AG04450 (cell line): Measurements from ENCODE around the gene JMJD1C. TPM values are rescaled to one million over a fixed set of nuclear protein-coding genes. Genes with fewer than 3 reads are reported as not detected.

Source experiments
- CTCF ChIA-PET: fragments of 300-600, 350-600 bp; formaldehyde crosslinking; extraction: SDS; loops from one replicate; lab custom pipeline; 2022; ENCODE audit warnings: antibody characterized with exemption, inconsistent platforms; lab: Charles Lee
- POLR2A ChIA-PET: fragments of 350-600 bp; formaldehyde crosslinking; extraction: SDS; loops from one replicate; lab custom pipeline; 2021; ENCODE audit warnings: antibody characterized with exemption, inconsistent platforms; lab: Yijun Ruan, JAX
- DNase-seq: peaks from one replicate; pipeline ENCODE4 v3.0.0-alpha.2; 2011; ENCODE audit warnings: low read depth, low spot score
- H3K27ac ChIP-seq: one replicate; pipeline ENCODE4 v1.5.1; 2012; ENCODE audit warnings: low read depth, low read length, control low read depth
- H3K27me3 ChIP-seq: one replicate; pipeline ENCODE4 v1.6.0; 2012; ENCODE audit warnings: low read length; ENCODE audit not compliant: control insufficient read depth, insufficient read depth
- H3K4me3 ChIP-seq: 2 replicates; pipeline ENCODE4 v1.5.1; 2011; ENCODE audit warnings: mild to moderate bottlenecking, low read depth, low read length, control low read depth
- H3K9me3 ChIP-seq: 2 replicates; pipeline ENCODE4 v1.5.1; 2012; ENCODE audit warnings: low read length; ENCODE audit not compliant: control insufficient read depth, insufficient read depth
- polyA plus RNA-seq: library from polyadenylated mRNA; depleted of rRNA; stranded (reverse); fragments of >200 nt; gene quantifications from 2 replicates; pipeline ENCODE4 v1.2.3, GENCODE V29; 2011
- TF ChIP-seq, protein P1 (sequence below): IDR thresholded peaks from 2 replicates; pipeline ENCODE4 v1.5.1; 2011; ENCODE audit warnings: low read depth, low read length, control low read depth, inconsistent platforms

The JMJD1C gene
- polyA plus RNA-seq, 1 experiment, result 45.0 TPM

DNA sequence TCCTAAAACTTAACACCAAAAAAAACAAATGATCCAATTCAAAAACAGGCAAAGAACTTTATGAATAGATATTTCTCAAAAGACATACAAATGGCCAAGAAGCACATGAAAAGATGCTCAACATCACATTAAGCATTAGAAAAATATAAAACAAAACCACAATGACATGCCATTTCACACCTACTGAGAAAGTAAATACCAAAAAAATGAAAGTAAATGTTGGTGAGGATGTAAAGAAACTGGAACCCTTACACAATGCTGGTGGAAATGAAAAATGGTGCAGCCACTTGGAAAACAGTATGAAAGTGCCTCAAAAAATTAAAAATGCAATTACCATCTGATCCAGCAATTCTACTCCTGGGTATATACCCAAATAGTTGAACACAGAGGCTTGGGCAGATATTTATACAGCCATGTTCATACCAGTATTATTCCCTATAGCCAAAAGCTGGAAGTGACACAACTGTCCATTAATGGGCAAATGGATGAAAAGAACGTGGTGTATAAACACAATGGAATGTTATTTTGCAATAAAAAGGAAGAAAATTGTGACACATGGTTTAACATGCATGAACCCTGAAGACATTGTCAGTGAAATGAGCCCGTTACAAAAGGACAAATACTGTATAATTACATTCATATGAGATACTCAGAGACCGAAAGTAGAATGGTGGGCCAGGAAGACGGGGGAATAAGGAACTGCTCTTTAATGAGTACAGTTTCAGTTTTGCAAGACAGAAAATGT, 89.0 kb downstream of the JMJD1C start:
- no peak for DNase-seq
- ChIA-PET POLR2A (interaction anchor here (0.6 kb wide), 1 partner anchor 106 kb away, joined by 3 read pairs; no protein-coding TSS in a partner anchor), CTCF (no interaction called here)
- H3K4me3 ChIP-seq, result no peak overlapping the region
- no peaks in the 10 kb centered on the region for H3K9me3 ChIP-seq
- H3K27ac ChIP-seq, result no peak overlapping the region
- no peaks in the 10 kb centered on the region for H3K27me3 ChIP-seq
- TF ChIP-seq, protein P1, sequence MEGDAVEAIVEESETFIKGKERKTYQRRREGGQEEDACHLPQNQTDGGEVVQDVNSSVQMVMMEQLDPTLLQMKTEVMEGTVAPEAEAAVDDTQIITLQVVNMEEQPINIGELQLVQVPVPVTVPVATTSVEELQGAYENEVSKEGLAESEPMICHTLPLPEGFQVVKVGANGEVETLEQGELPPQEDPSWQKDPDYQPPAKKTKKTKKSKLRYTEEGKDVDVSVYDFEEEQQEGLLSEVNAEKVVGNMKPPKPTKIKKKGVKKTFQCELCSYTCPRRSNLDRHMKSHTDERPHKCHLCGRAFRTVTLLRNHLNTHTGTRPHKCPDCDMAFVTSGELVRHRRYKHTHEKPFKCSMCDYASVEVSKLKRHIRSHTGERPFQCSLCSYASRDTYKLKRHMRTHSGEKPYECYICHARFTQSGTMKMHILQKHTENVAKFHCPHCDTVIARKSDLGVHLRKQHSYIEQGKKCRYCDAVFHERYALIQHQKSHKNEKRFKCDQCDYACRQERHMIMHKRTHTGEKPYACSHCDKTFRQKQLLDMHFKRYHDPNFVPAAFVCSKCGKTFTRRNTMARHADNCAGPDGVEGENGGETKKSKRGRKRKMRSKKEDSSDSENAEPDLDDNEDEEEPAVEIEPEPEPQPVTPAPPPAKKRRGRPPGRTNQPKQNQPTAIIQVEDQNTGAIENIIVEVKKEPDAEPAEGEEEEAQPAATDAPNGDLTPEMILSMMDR, result no peak

- POLR2A ChIA-PET, result interaction anchor here (0.6 kb wide), 1 partner anchor 105 kb away, joined by 3 read pairs; no protein-coding TSS in a partner anchor
- no peak overlapping the region for H3K4me3 ChIP-seq
- H3K27ac ChIP-seq, result no peak overlapping the region
- H3K9me3 ChIP-seq, result no peaks in the 10 kb centered on the region
- TF ChIP-seq, protein P1, result no peak
- DNase-seq, result no peak
- CTCF ChIA-PET, result interaction anchor here (0.7 to 1.1 kb wide), 2 partner anchors 83 to 253 kb away, joined by 3 read pairs; no protein-coding TSS in a partner anchor
- H3K27me3 ChIP-seq, result no peaks in the 10 kb centered on the region
Measured at GRCh38 chr10:63375859-63376258, 89.9 kb downstream of the JMJD1C start.

- Histone ChIP-seq H3K9me3 (no peaks in the 10 kb centered on the region), H3K27me3 (no peaks in the 10 kb centered on the region), H3K27ac (no peak overlapping the region), H3K4me3 (no peak overlapping the region)
- TF ChIP-seq, protein P1, result no peak
- POLR2A ChIA-PET, result no interaction called here
- CTCF ChIA-PET, result interaction anchor here (0.7 to 1.1 kb wide), 2 partner anchors 84 to 253 kb away, joined by 3 read pairs; no protein-coding TSS in a partner anchor
- DNase-seq, result no peak
Measured at GRCh38 chr10:63375458-63375857, 90.3 kb downstream of the JMJD1C start.

DNA sequence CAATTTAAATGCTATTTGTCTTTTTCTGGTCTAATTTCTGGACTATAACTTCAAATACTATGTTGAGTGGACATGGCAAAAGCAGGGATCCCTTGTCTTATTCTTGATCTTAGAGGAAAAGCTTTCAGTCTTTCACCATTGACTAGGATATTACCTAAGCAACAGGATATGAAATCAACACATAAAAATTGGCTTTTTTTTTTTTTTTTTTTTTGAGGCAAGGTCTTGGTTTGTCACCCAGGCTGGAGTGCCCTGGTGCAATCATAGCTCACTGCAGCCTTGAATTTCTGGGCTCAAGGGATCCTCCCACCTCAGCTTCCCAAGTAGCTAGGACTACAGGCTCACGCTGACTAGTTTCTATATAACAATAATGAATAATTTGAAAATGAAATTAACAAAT, 90.8 kb downstream of the JMJD1C start:
- Histone ChIP-seq H3K9me3 (no peaks in the 10 kb centered on the region), H3K4me3 (no peak overlapping the region), H3K27me3 (no peaks in the 10 kb centered on the region), H3K27ac (no peak overlapping the region)
- POLR2A ChIA-PET, result interaction anchor here (0.6 kb wide), 1 partner anchor 51 kb away, joined by 4 read pairs; no protein-coding TSS in a partner anchor
- DNase-seq, result no peak
- TF ChIP-seq, protein P1, result no peak
- CTCF ChIA-PET, result interaction anchor here (1.1 kb wide), 1 partner anchor 254 kb away, joined by 3 read pairs; no protein-coding TSS in a partner anchor

GRCh38 chr10:63373176-63373575, 92.6 kb downstream of the JMJD1C start:
- CTCF ChIA-PET, result no interaction called here
- Histone ChIP-seq H3K9me3 (no peaks in the 10 kb centered on the region), H3K4me3 (no peak overlapping the region), H3K27me3 (no peaks in the 10 kb centered on the region), H3K27ac (no peak overlapping the region)
- DNase-seq, result no peak
- TF ChIP-seq, protein P1, result no peak
- POLR2A ChIA-PET, result no interaction called here
